Endothelial cell of umbilical vein (primary cell): ENCODE data around the gene IL25. TPM values are rescaled to one million over a fixed set of nuclear protein-coding genes. Genes with fewer than 3 reads are reported as not detected.
A peak's percentile ranks its signal among the peaks of the same experiment; 100 is the strongest.

ENCODE experiments used
- BruUV-seq: library from RNA; stranded (reverse); fragments of 400-500 nt; replicated peaks from 2 replicates; lab custom pipeline; 2021; lab: Mats Ljungman, UMichigan
- CTCF ChIA-PET: fragments of 300-600, 350-600 bp; sonication (Branson Sonifier 250); formaldehyde crosslinking; loops from one replicate; lab custom pipeline; 2021; ENCODE audit warnings: antibody characterized with exemption, inconsistent platforms; lab: Charles Lee
- POLR2A ChIA-PET: fragments of 300-600, 350-600 bp; sonication (Branson Sonifier 250); formaldehyde crosslinking; loops from one replicate; lab custom pipeline; 2021; ENCODE audit warnings: antibody characterized with exemption, inconsistent platforms; lab: Charles Lee
- DNase-seq: peaks from one replicate; pipeline ENCODE4 v3.0.0-alpha.2; 2011; ENCODE audit warnings: low read depth, low spot score
- FAIRE-seq: peaks from 2 replicates; lab custom pipeline; 2011; peaks lifted over from hg19 to GRCh38; lab: Jason Lieb, UNC
- H2AFZ ChIP-seq: 2 replicates; pipeline ENCODE4 v1.6.0; 2012; ENCODE audit warnings: low read depth, low read length, control low read depth, inconsistent platforms
- H3K27ac ChIP-seq: 2 replicates; pipeline ENCODE4 v1.5.1; 2011; ENCODE audit warnings: low read depth, mild to moderate bottlenecking, control low read depth, low read length, moderate library complexity; ENCODE audit not compliant: insufficient read depth
- H3K27me3 ChIP-seq, 2 experiments: 2 replicates each; pipeline versions ENCODE4 v1.6.0 to v1.6.1; 2011; ENCODE audit warnings: low read length in 2 of 2, mixed read lengths in 1 of 2; ENCODE audit not compliant: control insufficient read depth in 2 of 2, insufficient read depth in 2 of 2
- H3K36me3 ChIP-seq, 2 experiments: 2 replicates in 1 of 2; 3 replicates in 1 of 2; pipeline ENCODE4 v1.5.1; 2011; ENCODE audit warnings: low read length in 2 of 2, mild to moderate bottlenecking in 1 of 2, moderate library complexity in 1 of 2; ENCODE audit not compliant: control insufficient read depth in 2 of 2, insufficient read depth in 2 of 2; ENCODE audit errors: extremely low read depth in 1 of 2
- H3K4me1 ChIP-seq: 3 replicates; pipeline ENCODE4 v1.5.1; 2011; ENCODE audit warnings: mild to moderate bottlenecking, low read length; ENCODE audit not compliant: control insufficient read depth, insufficient read depth; ENCODE audit errors: extremely low read depth
- H3K4me2 ChIP-seq: 2 replicates; pipeline ENCODE4 v1.6.1; 2011; ENCODE audit warnings: low read length, control low read depth, mixed read lengths; ENCODE audit not compliant: insufficient read depth
- H3K4me3 ChIP-seq, 3 experiments: fragments of 200-600 bp in 1 of 3; sonication (generic), shearing (Covaris generic) in 1 of 3; replicated peaks in 1 of 3; 2 replicates each; pipeline ENCODE4 v1.5.1; 2011 to 2016; ENCODE audit warnings: control low read depth in 3 of 3, low read length in 3 of 3, mild to moderate bottlenecking in 2 of 3, inconsistent platforms in 1 of 3, low read depth in 1 of 3, moderate library complexity in 1 of 3; ENCODE audit not compliant: insufficient read depth in 1 of 3
- H3K79me2 ChIP-seq: 2 replicates; pipeline ENCODE4 v1.6.0; 2012; ENCODE audit warnings: low read length, inconsistent platforms; ENCODE audit not compliant: control insufficient read depth, insufficient read depth
- H3K9ac ChIP-seq: replicated peaks from 2 replicates; pipeline ENCODE3; 2011; ENCODE audit warnings: low read length, control low read depth; ENCODE audit not compliant: insufficient read depth; ENCODE audit errors: extremely low read depth
- H3K9me1 ChIP-seq: replicated peaks from 3 replicates; pipeline ENCODE4 v1.6.0; 2011; ENCODE audit warnings: mild to moderate bottlenecking, low read length; ENCODE audit not compliant: control insufficient read depth, insufficient read depth; ENCODE audit errors: extremely low read depth
- H3K9me3 ChIP-seq: replicated peaks from 2 replicates; pipeline ENCODE4 v1.5.1; 2012; ENCODE audit warnings: low read length, inconsistent platforms; ENCODE audit not compliant: control insufficient read depth, insufficient read depth
- H4K20me1 ChIP-seq: replicated peaks from 2 replicates; pipeline ENCODE3; 2011; ENCODE audit warnings: mild to moderate bottlenecking, low read length; ENCODE audit not compliant: control insufficient read depth, insufficient read depth; ENCODE audit errors: extremely low read depth
- EZH2 ChIP-seq: IDR thresholded peaks from 2 replicates; pipeline ENCODE4 v1.6.1; 2012; ENCODE audit warnings: borderline replicate concordance, low read depth, mild to moderate bottlenecking, moderate library complexity, low read length, inconsistent platforms; ENCODE audit not compliant: severe bottlenecking
- GATA2 ChIP-seq: IDR thresholded peaks from 2 replicates; pipeline ENCODE4 v1.7.0; 2011; ENCODE audit warnings: low read depth, mild to moderate bottlenecking, moderate library complexity, mixed read lengths, low read length; ENCODE audit not compliant: insufficient read length, insufficient read depth
- POLR2A ChIP-seq: IDR thresholded peaks from 2 replicates; pipeline ENCODE4 v1.6.1; 2012; ENCODE audit warnings: low read depth, mild to moderate bottlenecking, control low read depth, low read length
- dilution Hi-C: fragments of 300-500 bp; cut with MboI; formaldehyde crosslinking; loops from one replicate; pipeline ENCODE4 v1.15.0; 2019; ENCODE audit warnings: low sequenced_read_pairs; ENCODE audit not compliant: extremely low pct_ligation_motif_present
- intact Hi-C: fragments of 100-400 bp; cut with micrococcal nuclease; formaldehyde crosslinking; loops from one replicate; pipeline ENCODE4 v1.10.0; 2022
- polyA plus RNA-seq, 4 experiments: library from polyadenylated mRNA; depleted of rRNA in 3 of 4; stranded (reverse) in 3 of 4; unstranded in 1 of 4; fragments of >200 nt; gene quantifications; 2 replicates each; pipeline versions ENCODE4 v1.2.1 to v1.2.3, GENCODE V29; 2011 to 2012; ENCODE audit warnings: missing spikeins in 1 of 4
- total RNA-seq: library from RNA; stranded (reverse); gene quantifications from 2 replicates; pipeline ENCODE4 v1.2.3, GENCODE V29; 2021
- TF ChIP-seq, protein P1 (sequence below), 2 donors: IDR thresholded peaks; 1 replicate in 1 of 2; 2 replicates in 1 of 2; pipeline ENCODE4 v1.5.1; 2011; ENCODE audit warnings: low read length in 2 of 2, mild to moderate bottlenecking in 2 of 2, moderate library complexity in 2 of 2, control low read depth in 1 of 2, inconsistent platforms in 1 of 2, low read depth in 1 of 2; ENCODE audit not compliant: insufficient read depth in 1 of 2; ENCODE audit errors: extremely low read depth in 1 of 2

The IL25 gene
- total and polyA plus RNA-seq, 2 donors (not counting 3 experiments of a cell fraction or from before 2014, with no cell fraction given), result not detected

DNA sequence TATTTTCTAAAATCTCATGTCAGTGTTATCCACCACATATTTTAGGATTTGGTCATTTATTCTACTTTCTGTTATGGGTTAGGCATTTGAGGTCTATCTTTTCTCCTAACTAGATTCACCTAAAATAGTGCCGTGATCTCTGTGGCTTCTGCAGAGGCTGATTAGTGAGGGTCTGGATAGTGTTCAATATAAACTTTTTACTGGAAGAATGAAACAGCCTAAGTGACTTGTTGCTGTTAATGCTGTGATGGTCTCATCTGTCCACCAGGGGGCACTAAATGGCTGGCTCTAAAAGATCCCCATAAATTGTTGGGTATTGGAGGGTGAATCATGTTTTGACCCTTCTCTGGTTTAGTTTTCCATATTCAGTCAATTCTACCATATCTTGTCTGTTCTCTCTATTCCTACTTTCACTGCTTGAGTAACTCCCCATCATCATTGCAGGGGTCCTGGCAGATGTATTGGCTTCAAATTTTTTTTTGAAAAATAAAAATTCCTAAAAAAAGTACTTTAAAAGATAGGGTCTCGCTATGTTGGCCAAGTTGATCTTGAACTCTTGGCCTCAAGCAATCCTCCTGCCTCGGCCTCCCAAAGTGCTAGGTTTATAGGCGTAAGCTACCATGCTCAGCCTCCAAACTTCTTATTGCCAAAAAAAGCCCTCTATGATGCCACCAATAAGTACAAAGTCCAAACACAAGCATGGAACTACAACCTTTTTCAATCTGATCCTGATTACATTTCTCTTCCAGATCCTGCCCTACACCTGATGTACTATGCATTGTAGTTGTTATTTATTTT, 44.5 kb upstream of the IL25 start:
- Histone ChIP-seq H3K4me3 (no peak overlapping the region), H3K4me2 (no peak overlapping the region), H2AFZ (no peak overlapping the region), H4K20me1 (no peaks in the 10 kb centered on the region), H3K27me3 (no peaks in the 10 kb centered on the region), H3K36me3 (peaks cover 6 to 15% of the 10 kb centered on the region in 2 experiments), H3K9ac (no peak overlapping the region), H3K79me2 (peaks cover 9% of the 10 kb centered on the region), H3K4me1 (peaks cover 4% of the 10 kb centered on the region), H3K27ac (no peak overlapping the region), H3K9me1 (no peaks in the 10 kb centered on the region), H3K9me3 (no peaks in the 10 kb centered on the region)
- CTCF ChIA-PET, result interaction anchor here (1.0 to 5.0 kb wide), 5 partner anchors 10 to 53 kb away, joined by 4 to 48 read pairs (median 9); no protein-coding TSS in a partner anchor
- intact Hi-C loops, result loop anchor here (1.0 to 2.0 kb wide), 4 partner anchors 52 to 234 kb away; no protein-coding TSS in a partner anchor
- peak; percentile 70 for DNase-seq
- BruUV-seq, result no TSS peak
- no peak for TF ChIP-seq GATA2
- TF ChIP-seq, protein P1, sequence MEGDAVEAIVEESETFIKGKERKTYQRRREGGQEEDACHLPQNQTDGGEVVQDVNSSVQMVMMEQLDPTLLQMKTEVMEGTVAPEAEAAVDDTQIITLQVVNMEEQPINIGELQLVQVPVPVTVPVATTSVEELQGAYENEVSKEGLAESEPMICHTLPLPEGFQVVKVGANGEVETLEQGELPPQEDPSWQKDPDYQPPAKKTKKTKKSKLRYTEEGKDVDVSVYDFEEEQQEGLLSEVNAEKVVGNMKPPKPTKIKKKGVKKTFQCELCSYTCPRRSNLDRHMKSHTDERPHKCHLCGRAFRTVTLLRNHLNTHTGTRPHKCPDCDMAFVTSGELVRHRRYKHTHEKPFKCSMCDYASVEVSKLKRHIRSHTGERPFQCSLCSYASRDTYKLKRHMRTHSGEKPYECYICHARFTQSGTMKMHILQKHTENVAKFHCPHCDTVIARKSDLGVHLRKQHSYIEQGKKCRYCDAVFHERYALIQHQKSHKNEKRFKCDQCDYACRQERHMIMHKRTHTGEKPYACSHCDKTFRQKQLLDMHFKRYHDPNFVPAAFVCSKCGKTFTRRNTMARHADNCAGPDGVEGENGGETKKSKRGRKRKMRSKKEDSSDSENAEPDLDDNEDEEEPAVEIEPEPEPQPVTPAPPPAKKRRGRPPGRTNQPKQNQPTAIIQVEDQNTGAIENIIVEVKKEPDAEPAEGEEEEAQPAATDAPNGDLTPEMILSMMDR (IDR thresholded peaks at IDR 0.05; ENCODE audit: extremely low read depth in 1 of 2, insufficient read depth in 1 of 2, low read depth in 1 of 2, low read length in 2 of 2), result peak; percentile 74 to 81
- peak; percentile 19 for TF ChIP-seq POLR2A
- TF ChIP-seq EZH2, result no peak
- FAIRE-seq, result peak; percentile 87
- POLR2A ChIA-PET, result no interaction called here
- dilution Hi-C loops, result no loop called here
